H9 (cell line): ENCODE results near the gene ANK3. TPM values are rescaled to one million over a fixed set of nuclear protein-coding genes. Genes with fewer than 3 reads are reported as not detected.

Source experiments
- DNase-seq: peaks from one replicate; pipeline ENCODE4 v3.0.0-alpha.2; 2017
- H2AFZ ChIP-seq: one replicate; pipeline ENCODE4 v1.6.1; 2013; ENCODE audit warnings: mild to moderate bottlenecking, low read length, control low read depth, moderate library complexity
- H2AK5ac ChIP-seq: 2 replicates; pipeline ENCODE4 v1.6.1; 2013; ENCODE audit warnings: low read length, control low read depth, mixed read lengths; ENCODE audit not compliant: insufficient read length
- H2BK120ac ChIP-seq: one replicate; pipeline ENCODE4 v1.6.1; 2013; ENCODE audit warnings: low read depth, mild to moderate bottlenecking, low read length, control low read depth, inconsistent platforms; ENCODE audit not compliant: poor library complexity, severe bottlenecking
- H2BK12ac ChIP-seq: 2 replicates; pipeline ENCODE4 v1.6.1; 2013; ENCODE audit warnings: low read length, control low read depth, mixed read lengths, low read depth; ENCODE audit not compliant: insufficient read length
- H2BK15ac ChIP-seq: 2 replicates; pipeline ENCODE4 v1.6.1; 2013; ENCODE audit warnings: low read depth, low read length, control low read depth
- H2BK20ac ChIP-seq: one replicate; pipeline ENCODE4 v1.6.1; 2013; ENCODE audit warnings: low read depth, mild to moderate bottlenecking, low read length, control low read depth, inconsistent platforms; ENCODE audit not compliant: poor library complexity, severe bottlenecking
- H2BK5ac ChIP-seq: 2 replicates; pipeline ENCODE4 v1.6.1; 2013; ENCODE audit warnings: low read length, control low read depth, mixed read lengths; ENCODE audit not compliant: insufficient read length
- H3K14ac ChIP-seq: 2 replicates; pipeline ENCODE4 v1.6.1; 2013; ENCODE audit warnings: low read length, control low read depth; ENCODE audit not compliant: insufficient read depth
- H3K18ac ChIP-seq: 2 replicates; pipeline ENCODE4 v1.6.1; 2013; ENCODE audit warnings: low read depth, mild to moderate bottlenecking, mixed read lengths, low read length, control low read depth; ENCODE audit not compliant: insufficient read length
- H3K23ac ChIP-seq: 2 replicates; pipeline ENCODE4 v1.6.1; 2013; ENCODE audit warnings: low read length, control low read depth, mixed read lengths, low read depth; ENCODE audit not compliant: insufficient read length
- H3K23me2 ChIP-seq: 2 replicates; pipeline ENCODE4 v1.6.1; 2013; ENCODE audit warnings: low read depth, mild to moderate bottlenecking, mixed read lengths, low read length, control low read depth; ENCODE audit not compliant: insufficient read length, poor library complexity, severe bottlenecking
- H3K27ac ChIP-seq: 2 replicates; pipeline ENCODE4 v1.5.1; 2013; ENCODE audit warnings: low read length, control low read depth, mixed read lengths, low read depth; ENCODE audit not compliant: insufficient read length
- H3K27me3 ChIP-seq: 2 replicates; pipeline ENCODE4 v1.6.1; 2013; ENCODE audit warnings: low read length, control low read depth, inconsistent platforms; ENCODE audit not compliant: insufficient read depth
- H3K4ac ChIP-seq: 2 replicates; pipeline ENCODE4 v1.6.1; 2013; ENCODE audit warnings: low read depth, mild to moderate bottlenecking, control low read depth, inconsistent platforms, low read length, moderate library complexity
- H3K4me1 ChIP-seq: 2 replicates; pipeline ENCODE4 v1.6.1; 2013; ENCODE audit warnings: low read length, control low read depth, inconsistent platforms; ENCODE audit not compliant: insufficient read depth
- H3K4me2 ChIP-seq: 2 replicates; pipeline ENCODE4 v1.6.1; 2013; ENCODE audit warnings: low read length, control low read depth, mixed read lengths; ENCODE audit not compliant: insufficient read length, insufficient read depth
- H3K56ac ChIP-seq: 2 replicates; pipeline ENCODE4 v1.6.1; 2013; ENCODE audit warnings: low read depth, mild to moderate bottlenecking, mixed read lengths, low read length, control low read depth; ENCODE audit not compliant: insufficient read length
- H3K79me1 ChIP-seq: 2 replicates; pipeline ENCODE4 v1.6.1; 2013; ENCODE audit warnings: low read depth, mild to moderate bottlenecking, moderate library complexity, low read length, control low read depth, inconsistent platforms; ENCODE audit not compliant: insufficient read depth, poor library complexity, severe bottlenecking
- H3K79me2 ChIP-seq: 2 replicates; pipeline ENCODE4 v1.6.1; 2013; ENCODE audit warnings: low read length, control low read depth, inconsistent platforms; ENCODE audit not compliant: insufficient read depth
- H3K9ac ChIP-seq: 2 replicates; pipeline ENCODE4 v1.6.1; 2013; ENCODE audit warnings: low read length, control low read depth, mixed read lengths; ENCODE audit not compliant: insufficient read length; ENCODE audit errors: extremely low read depth
- H3K9me3 ChIP-seq: one replicate; pipeline ENCODE4 v1.6.1; 2013; ENCODE audit warnings: low read depth, low read length, inconsistent platforms; ENCODE audit not compliant: control insufficient read depth
- H3T11ph ChIP-seq: one replicate; pipeline ENCODE4 v1.6.1; 2013; ENCODE audit warnings: mild to moderate bottlenecking, low read length, control low read depth, inconsistent platforms
- H4K20me1 ChIP-seq: one replicate; pipeline ENCODE4 v1.6.1; 2013; ENCODE audit not compliant: control insufficient read depth, insufficient read length, insufficient read depth
- H4K5ac ChIP-seq: 2 replicates; pipeline ENCODE4 v1.6.1; 2013; ENCODE audit warnings: low read depth, mild to moderate bottlenecking, mixed read lengths, low read length, control low read depth; ENCODE audit not compliant: insufficient read length
- H4K8ac ChIP-seq: replicated peaks from 2 replicates; pipeline ENCODE4 v1.6.1; 2013; ENCODE audit warnings: low read length, control low read depth, mixed read lengths, low read depth; ENCODE audit not compliant: insufficient read length
- H4K91ac ChIP-seq: 2 replicates; pipeline ENCODE4 v1.6.1; 2013; ENCODE audit warnings: low read depth, mild to moderate bottlenecking, moderate library complexity, mixed read lengths, low read length, control low read depth; ENCODE audit not compliant: insufficient read length
- H3K27ac Mint-ChIP-seq, 3 experiments: 2 replicates in 2 of 3; 3 replicates in 1 of 3; pipeline ENCODE4 v1.8.0; 2020 to 2021; ENCODE audit warnings: mixed read lengths in 3 of 3, mild to moderate bottlenecking in 1 of 3, moderate library complexity in 1 of 3
- H3K27me3 Mint-ChIP-seq: 2 replicates; pipeline ENCODE4 v1.8.0; 2021; ENCODE audit warnings: low read depth, mild to moderate bottlenecking, moderate library complexity, mixed read lengths
- H3K36me3 Mint-ChIP-seq, 3 experiments: 2 replicates in 2 of 3; 3 replicates in 1 of 3; pipeline ENCODE4 v1.8.0; 2020 to 2021; ENCODE audit warnings: low read depth in 3 of 3, mixed read lengths in 3 of 3; ENCODE audit not compliant: insufficient read depth in 1 of 3
- H3K4me1 Mint-ChIP-seq, 2 experiments: 2 replicates each; pipeline ENCODE4 v1.8.0; 2020; ENCODE audit warnings: mixed read lengths in 2 of 2
- H3K4me3 Mint-ChIP-seq, 2 experiments: 2 replicates in 1 of 2; 3 replicates in 1 of 2; pipeline ENCODE4 v1.8.0; 2020 to 2021; ENCODE audit warnings: mild to moderate bottlenecking in 2 of 2, mixed read lengths in 2 of 2, moderate library complexity in 1 of 2
- H3K9me3 Mint-ChIP-seq, 2 experiments: 2 replicates in 1 of 2; 3 replicates in 1 of 2; pipeline ENCODE4 v1.8.0; 2020; ENCODE audit warnings: mild to moderate bottlenecking in 2 of 2, mixed read lengths in 2 of 2, moderate library complexity in 1 of 2
- WGBS: extraction: QIAGEN DNeasy Blood & Tissue Kit; methylation state at CpG from one replicate; pipeline ENCODE4 v1.1.7; 2013; ENCODE audit warnings: missing lambda C conversion rate, low lambda C conversion rate, mixed read lengths; ENCODE audit not compliant: insufficient read length; ENCODE audit errors: extremely low coverage; 5-methylcytosine and 5-hydroxymethylcytosine counted together
- total RNA-seq: library from RNA; stranded (reverse); gene quantifications from 2 replicates; pipeline ENCODE4 v1.2.1, GENCODE V29; 2021
- TF ChIP-seq, protein P1 (sequence below): fragments of 200-600 bp; sonication (generic); conservative IDR thresholded peaks from 3 replicates; pipeline ENCODE4 v1.8.0; 2021; ENCODE audit warnings: antibody characterized with exemption, mild to moderate bottlenecking

ANK3 gene
- total RNA-seq, 1 experiment from 2014 or later, result 59.6 TPM

DNA sequence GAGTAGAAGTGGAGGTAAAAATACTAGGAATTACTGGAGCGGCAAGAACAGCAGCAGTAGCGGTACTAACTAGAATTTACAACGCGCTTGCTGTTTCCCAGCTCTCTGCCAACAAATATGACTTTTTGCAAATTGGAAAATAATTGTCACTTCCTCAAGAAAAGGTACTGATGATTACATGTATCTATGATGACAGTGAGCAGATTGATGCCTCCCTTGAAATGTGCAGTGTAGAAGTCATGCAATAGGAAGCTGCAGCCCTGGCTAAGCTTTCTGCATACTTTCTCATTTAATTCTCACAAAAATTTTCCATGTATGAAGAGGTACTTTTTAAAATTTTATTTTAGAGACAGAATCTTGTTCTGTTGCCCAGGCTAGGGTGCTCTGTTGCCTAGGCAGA, 49.9 kb downstream of the ANK3 start:
- H2BK120ac ChIP-seq, result no peak overlapping the region
- H3K27me3 ChIP-seq, result no peaks in the 10 kb centered on the region
- Mint-ChIP-seq H3K9me3 (no peaks in the 10 kb centered on the region), H3K4me1 (peaks cover 47 to 52% of the 10 kb centered on the region in 2 experiments), H3K36me3 (no peaks in the 10 kb centered on the region), H3K27me3 (no peaks in the 10 kb centered on the region), H3K4me3 (no peak overlapping the region), H3K27ac (peak overlapping the region; percentile 6 to 87 (median 13); a peak in 5 of 7 replicates)
- H2AK5ac ChIP-seq, result no peak overlapping the region
- H4K20me1 ChIP-seq, result no peaks in the 10 kb centered on the region
- peaks cover 2% of the 10 kb centered on the region; the same call in 1 of the 2 replicates for H3K4me1 ChIP-seq
- no CpG with 5 or more reads among the region's 4 CpGs for WGBS
- H3K9me3 ChIP-seq, result no peaks in the 10 kb centered on the region
- H3K23me2 ChIP-seq, result no peaks in the 10 kb centered on the region
- H2BK5ac ChIP-seq, result no peak overlapping the region
- no peak overlapping the region for H2BK20ac ChIP-seq
- no peak overlapping the region for H2BK12ac ChIP-seq
- H3K14ac ChIP-seq, result no peak overlapping the region
- H3K18ac ChIP-seq, result no peak overlapping the region
- H3K56ac ChIP-seq, result no peak overlapping the region
- no peak overlapping the region for H2AFZ ChIP-seq
- no peak overlapping the region for H4K8ac ChIP-seq
- H3K4ac ChIP-seq, result no peak overlapping the region
- no peak overlapping the region for H3T11ph ChIP-seq
- no peak overlapping the region for H4K5ac ChIP-seq
- H3K79me2 ChIP-seq, result no peaks in the 10 kb centered on the region
- H3K4me2 ChIP-seq, result no peak overlapping the region
- no peak overlapping the region for H4K91ac ChIP-seq
- no peak overlapping the region for H3K27ac ChIP-seq
- no peak overlapping the region for H3K9ac ChIP-seq
- H3K23ac ChIP-seq, result no peak overlapping the region
- DNase-seq, result no peak
- no peaks in the 10 kb centered on the region for H3K79me1 ChIP-seq
- TF ChIP-seq, protein P1, sequence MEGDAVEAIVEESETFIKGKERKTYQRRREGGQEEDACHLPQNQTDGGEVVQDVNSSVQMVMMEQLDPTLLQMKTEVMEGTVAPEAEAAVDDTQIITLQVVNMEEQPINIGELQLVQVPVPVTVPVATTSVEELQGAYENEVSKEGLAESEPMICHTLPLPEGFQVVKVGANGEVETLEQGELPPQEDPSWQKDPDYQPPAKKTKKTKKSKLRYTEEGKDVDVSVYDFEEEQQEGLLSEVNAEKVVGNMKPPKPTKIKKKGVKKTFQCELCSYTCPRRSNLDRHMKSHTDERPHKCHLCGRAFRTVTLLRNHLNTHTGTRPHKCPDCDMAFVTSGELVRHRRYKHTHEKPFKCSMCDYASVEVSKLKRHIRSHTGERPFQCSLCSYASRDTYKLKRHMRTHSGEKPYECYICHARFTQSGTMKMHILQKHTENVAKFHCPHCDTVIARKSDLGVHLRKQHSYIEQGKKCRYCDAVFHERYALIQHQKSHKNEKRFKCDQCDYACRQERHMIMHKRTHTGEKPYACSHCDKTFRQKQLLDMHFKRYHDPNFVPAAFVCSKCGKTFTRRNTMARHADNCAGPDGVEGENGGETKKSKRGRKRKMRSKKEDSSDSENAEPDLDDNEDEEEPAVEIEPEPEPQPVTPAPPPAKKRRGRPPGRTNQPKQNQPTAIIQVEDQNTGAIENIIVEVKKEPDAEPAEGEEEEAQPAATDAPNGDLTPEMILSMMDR, result no peak
- no peak overlapping the region for H2BK15ac ChIP-seq
